OCI-LY7 (cell line): ENCODE data around the gene MEF2D. TPM values are rescaled to one million over a fixed set of nuclear protein-coding genes. Genes with fewer than 3 reads are reported as not detected.

Source experiments
- BruUV-seq: library from RNA; stranded (reverse); fragments of 400-500 nt; replicated peaks from 2 replicates; lab custom pipeline; 2021; lab: Mats Ljungman, UMichigan
- CTCF ChIA-PET: fragments of 300-600 bp; sonication (Branson Sonifier 250); formaldehyde crosslinking; loops from one replicate; lab custom pipeline; 2022; ENCODE audit warnings: antibody characterized with exemption; ENCODE audit not compliant: unreplicated experiment; lab: Charles Lee
- POLR2A ChIA-PET: fragments of 300-600 bp; sonication (Branson Sonifier 250); formaldehyde crosslinking; loops from one replicate; lab custom pipeline; 2022; ENCODE audit warnings: antibody characterized with exemption; lab: Charles Lee
- DNase-seq: peaks from one replicate; pipeline ENCODE4 v3.0.0-alpha.2; 2015; ENCODE audit warnings: low spot score
- H2AFZ ChIP-seq: fragments of 200-600 bp; sonication (generic), shearing (Covaris generic); 2 replicates; pipeline ENCODE4 v1.6.1; 2014; ENCODE audit warnings: mild to moderate bottlenecking, antibody characterized with exemption, low read length, moderate library complexity
- H3K27ac ChIP-seq: fragments of 200-600 bp; sonication (generic); 2 replicates; pipeline ENCODE4 v1.5.1; 2014; ENCODE audit warnings: mixed run types, low read depth, mild to moderate bottlenecking, moderate library complexity, low read length, inconsistent platforms; ENCODE audit not compliant: poor library complexity, severe bottlenecking
- H3K36me3 ChIP-seq: fragments of 200-600 bp; sonication (generic); 2 replicates; pipeline ENCODE4 v1.6.1; 2014; ENCODE audit warnings: mild to moderate bottlenecking, antibody characterized with exemption, low read length, moderate library complexity, mixed read lengths; ENCODE audit not compliant: insufficient read depth
- H3K4me1 ChIP-seq: fragments of 200-600 bp; sonication (generic); 2 replicates; pipeline ENCODE4 v1.5.1; 2014; ENCODE audit warnings: mild to moderate bottlenecking, low read length; ENCODE audit not compliant: insufficient read depth, poor library complexity, severe bottlenecking
- H3K4me2 ChIP-seq: fragments of 200-600 bp; sonication (generic); 2 replicates; pipeline ENCODE4 v1.6.1; 2014; ENCODE audit warnings: mild to moderate bottlenecking, low read length
- H3K4me3 ChIP-seq: fragments of 200-600 bp; sonication (generic); 2 replicates; pipeline ENCODE4 v1.5.1; 2014; ENCODE audit warnings: mild to moderate bottlenecking, low read depth, low read length; ENCODE audit not compliant: poor library complexity, severe bottlenecking
- H3K79me2 ChIP-seq: fragments of 200-600 bp; sonication (generic); 2 replicates; pipeline ENCODE4 v1.6.1; 2016; ENCODE audit warnings: low read depth, mild to moderate bottlenecking, low read length, moderate library complexity, mixed read lengths; ENCODE audit not compliant: insufficient read depth
- H3K9me2 ChIP-seq: fragments of 200-600 bp; sonication (generic); 2 replicates; pipeline ENCODE4 v1.6.1; 2016; ENCODE audit warnings: mild to moderate bottlenecking, low read length, mixed read lengths; ENCODE audit not compliant: insufficient read depth
- H3K9me3 ChIP-seq: fragments of 200-600 bp; sonication (generic); 2 replicates; pipeline ENCODE4 v1.6.1; 2014; ENCODE audit warnings: mild to moderate bottlenecking, mixed run types, low read length, mixed read lengths
- H4K20me1 ChIP-seq: fragments of 200-600 bp; sonication (generic); 2 replicates; pipeline ENCODE4 v1.6.1; 2014; ENCODE audit warnings: mild to moderate bottlenecking, antibody characterized with exemption, low read length, moderate library complexity, mixed read lengths; ENCODE audit not compliant: insufficient read depth
- CTCF ChIP-seq: fragments of 200-600 bp; sonication (generic); conservative IDR thresholded peaks from 2 replicates; pipeline ENCODE4 v1.5.1; 2014; ENCODE audit warnings: mild to moderate bottlenecking, antibody characterized with exemption, low read length, moderate library complexity, mixed read lengths
- EZH2phosphoT487 ChIP-seq: fragments of 200-600 bp; sonication (generic); IDR thresholded peaks from 2 replicates; pipeline ENCODE4 v1.6.1; 2018; ENCODE audit warnings: low read depth, borderline replicate concordance, mild to moderate bottlenecking, mixed run types, antibody characterized with exemption, low read length, moderate library complexity, mixed read lengths
- intact Hi-C: fragments of 100-400 bp; cut with micrococcal nuclease; formaldehyde crosslinking; loops from one replicate; pipeline ENCODE4 v1.10.0; 2022; ENCODE audit not compliant: unreplicated experiment
- total RNA-seq, 2 experiments: library from RNA; depleted of rRNA in 1 of 2; stranded (reverse); fragments of >200 nt in 1 of 2; shearing (Covaris generic) in 1 of 2; gene quantifications; 2 replicates each; pipeline ENCODE4 v1.2.3, GENCODE V29; 2014 to 2022

Gene MEF2D
- total RNA-seq, 2 experiments from 2014 or later = 42.7 to 92.3 TPM

GRCh38 chr1:156476501-156477298 is 23.9 kb downstream of the MEF2D start:
- no peak for DNase-seq
- H3K9me2 ChIP-seq = no peaks in the 10 kb centered on the region
- no peak overlapping the region for H3K4me2 ChIP-seq
- TF ChIP-seq EZH2phosphoT487 (no peak), CTCF (no peak)
- H3K36me3 ChIP-seq = peaks cover 97% of the 10 kb centered on the region
- H3K4me3 ChIP-seq = no peak overlapping the region
- intact Hi-C loops = no loop called here
- peaks cover 12% of the 10 kb centered on the region; the same call in 1 of the 2 replicates for H3K79me2 ChIP-seq
- BruUV-seq = no TSS peak
- ChIA-PET CTCF (no interaction called here), POLR2A (no interaction called here)
- no peaks in the 10 kb centered on the region for H3K9me3 ChIP-seq
- H3K27ac ChIP-seq = no peak overlapping the region
- peaks cover 19% of the 10 kb centered on the region for H3K4me1 ChIP-seq
- H2AFZ ChIP-seq = no peak overlapping the region
- no peaks in the 10 kb centered on the region for H4K20me1 ChIP-seq

GRCh38 chr1:156475568-156476500 is 24.7 kb downstream of the MEF2D start:
- POLR2A ChIA-PET = no interaction called here
- no TSS peak for BruUV-seq
- Histone ChIP-seq H3K4me2 (no peak overlapping the region), H3K79me2 (peaks cover 4% of the 10 kb centered on the region; the same call in 1 of the 2 replicates), H3K9me3 (no peaks in the 10 kb centered on the region), H3K36me3 (peaks cover 97% of the 10 kb centered on the region), H3K27ac (no peak overlapping the region), H3K4me1 (peaks cover 11% of the 10 kb centered on the region), H3K9me2 (no peaks in the 10 kb centered on the region), H2AFZ (no peak overlapping the region), H4K20me1 (no peaks in the 10 kb centered on the region), H3K4me3 (no peak overlapping the region)
- CTCF ChIA-PET = interaction anchor here (0.5 kb wide), 1 partner anchor 25 kb away, joined by 3 read pairs; the partner anchor contains the start of gene MEF2D
- DNase-seq = no peak
- no peak for TF ChIP-seq EZH2phosphoT487
- no peak for TF ChIP-seq CTCF
- intact Hi-C loops = no loop called here
